GM18520 (cell line): ENCODE data around the gene POLE2.
A peak's percentile ranks its signal among the peaks of the same experiment; 100 is the strongest.
"Not testable (repeated sequence)": the region's sequence is repeated elsewhere in the genome, so short reads cannot be mapped to it uniquely, and the experiment has no call there.

ENCODE experiments used
- ATAC-seq: cut with Tn5 transposase; IDR thresholded peaks from one replicate; pipeline ENCODE4 v1.9.1; 2021; ENCODE audit not compliant: unreplicated experiment

POLE2 gene

GRCh38 chr14:49659526-49660455, 28.2 kb downstream of the POLE2 start:
- ATAC-seq = no peak

GRCh38 chr14:49657500-49657899, 30.5 kb downstream of the POLE2 start:
- not testable (repeated sequence) for ATAC-seq

GRCh38 chr14:49654511-49654910, 33.5 kb downstream of the POLE2 start:
- ATAC-seq = no peak

- no peak for ATAC-seq
These were observed 34.5 kb downstream of the POLE2 start for GRCh38 chr14:49653508-49653907.

GRCh38 chr14:49642163-49642562, 45.9 kb downstream of the POLE2 start:
- ATAC-seq = no peak

- no peak for ATAC-seq
These were observed 46.3 kb downstream of the POLE2 start for GRCh38 chr14:49641697-49642129.

- ATAC-seq = no peak
These were observed 47.2 kb downstream of the POLE2 start for GRCh38 chr14:49640540-49641417.

- ATAC-seq = no peak
These were observed 50.4 kb downstream of the POLE2 start for GRCh38 chr14:49637534-49638078.

GRCh38 chr14:49636866-49637265, 51.1 kb downstream of the POLE2 start:
- ATAC-seq = no peak

GRCh38 chr14:49634547-49635334, 53.3 kb downstream of the POLE2 start, which contains the start of gene DNAAF2:
DNAAF2 (minus strand) TSS chr14:49635244; CDS start chr14:49635149, 95 bp downstream.
- peak; percentile 18 for ATAC-seq

GRCh38 chr14:49633640-49634546, 54.1 kb downstream of the POLE2 start:
- peak; percentile 64 for ATAC-seq

- ATAC-seq = no peak
These were observed 63.8 kb downstream of the POLE2 start for GRCh38 chr14:49623941-49624839.

- no peak for ATAC-seq
These were observed 64.6 kb downstream of the POLE2 start for GRCh38 chr14:49623387-49623786.

- ATAC-seq = no peak
These were observed 65.9 kb downstream of the POLE2 start for GRCh38 chr14:49622022-49622607.

GRCh38 chr14:49621114-49621881, 66.7 kb downstream of the POLE2 start:
- ATAC-seq = peak; percentile 2

- peak; percentile 83 for ATAC-seq
These were observed 67.6 kb downstream of the POLE2 start, which contains the start of the genes MGAT2 and RPL36AL for GRCh38 chr14:49620182-49621113. MGAT2 (plus strand) TSS chr14:49620799; CDS start chr14:49621269, 470 bp downstream. RPL36AL (minus strand) TSS chr14:49620626; CDS start chr14:49619104, 1,522 bp downstream.
